ENCODE data around the gene SLC7A1.

GRCh38 chr13:29489650-29490560 is 105.6 kb downstream of the SLC7A1 start:
- TF ChIP-seq CTCF (IDR thresholded peaks at IDR 0.05), result no peak
- no peak for TF ChIP-seq POLR2A (IDR thresholded peaks at IDR 0.05)
